GM18502 (cell line): ENCODE results near the gene AFAP1.

Experiments used
- ATAC-seq: cut with Tn5 transposase; IDR thresholded peaks from one replicate; pipeline ENCODE4 v1.9.1; 2021; ENCODE audit warnings: mild to moderate bottlenecking; ENCODE audit not compliant: unreplicated experiment, poor library complexity

The AFAP1 gene

DNA sequence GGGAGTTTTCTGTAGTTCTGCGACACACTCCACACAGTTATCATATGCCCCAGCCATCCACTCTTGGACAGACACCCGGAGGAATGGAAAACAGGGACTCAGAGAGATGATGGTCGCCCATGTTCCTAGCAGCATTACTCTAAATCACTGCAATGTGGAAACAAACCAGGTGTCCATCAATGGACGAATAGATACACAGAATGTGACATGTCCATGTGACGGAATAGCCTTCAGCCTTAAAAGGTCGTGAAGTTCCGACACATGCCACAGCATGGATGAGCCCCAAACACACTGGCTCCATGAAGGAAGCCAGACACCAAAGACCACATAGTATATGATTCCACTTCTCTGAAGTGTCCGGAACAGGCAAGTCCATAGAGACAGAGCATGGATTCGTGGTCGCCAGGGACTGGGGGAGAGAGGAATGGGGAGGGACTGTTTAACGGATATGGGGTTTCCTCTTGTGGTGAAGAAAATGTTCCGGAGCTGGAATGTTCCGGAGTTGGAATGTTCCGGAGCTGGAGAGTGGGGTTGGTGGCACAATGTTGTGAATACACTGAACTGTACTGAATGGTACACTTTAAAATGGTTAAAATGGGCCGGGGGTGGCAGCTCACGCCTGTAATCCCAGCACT lies 28.7 kb upstream of the AFAP1 start:
- no peak for ATAC-seq

DNA sequence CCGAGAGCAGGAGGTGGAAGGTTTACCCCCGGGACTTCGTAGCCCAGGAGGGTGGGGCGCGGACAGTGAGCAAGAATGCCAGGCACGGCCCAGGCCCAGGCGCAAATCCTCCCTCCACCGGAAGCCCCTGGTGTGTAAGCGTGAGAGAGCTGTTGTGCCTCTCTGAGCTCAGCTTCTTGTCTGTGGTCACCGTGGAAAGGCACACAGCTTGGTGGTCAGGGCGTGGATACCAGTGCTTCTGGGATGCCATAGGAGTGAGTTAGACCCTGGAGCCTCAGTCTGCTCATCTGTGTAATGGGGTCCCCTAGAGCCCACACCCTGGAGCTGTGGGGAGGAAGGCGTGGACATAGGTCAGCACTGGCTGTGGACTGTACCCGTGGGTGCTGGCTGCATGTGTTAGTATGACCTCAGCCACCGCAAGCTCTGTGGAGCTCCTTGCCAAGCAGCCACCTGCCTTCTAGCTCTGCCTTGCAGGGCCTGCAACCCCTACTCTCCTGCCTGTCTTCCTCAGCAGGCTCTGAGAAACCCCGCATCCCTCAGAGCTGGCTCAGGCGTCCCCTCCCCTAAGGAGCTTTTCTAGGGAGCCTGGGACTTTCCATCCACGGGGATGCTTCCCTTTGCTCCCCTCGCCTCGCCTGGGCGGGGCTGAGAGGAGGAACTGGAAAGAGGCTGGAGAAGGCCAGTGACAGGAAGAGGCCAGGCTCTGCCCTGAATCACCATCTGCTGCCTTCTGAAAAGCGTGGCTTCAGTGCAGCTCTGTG lies 28.0 kb upstream of the AFAP1 start:
- no peak for ATAC-seq

DNA sequence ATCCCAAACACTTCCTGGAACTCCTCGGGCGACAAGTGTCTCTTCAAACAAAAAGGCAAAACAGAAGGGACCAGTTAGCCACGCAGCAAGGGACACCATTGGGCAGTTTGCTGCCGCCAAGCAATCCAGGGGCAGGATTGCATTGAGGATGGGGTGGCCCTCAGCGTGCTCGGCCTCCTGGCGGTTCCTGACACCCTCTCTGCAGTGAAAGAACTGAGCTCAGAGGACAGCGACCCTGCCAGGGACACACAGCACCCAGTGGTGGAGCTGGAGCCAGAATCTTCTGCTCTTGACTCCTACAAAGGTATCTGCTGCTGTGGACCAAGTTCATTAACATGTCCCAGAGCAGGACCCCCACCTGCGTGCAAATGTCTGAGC lies 27.4 kb upstream of the AFAP1 start:
- ATAC-seq: no peak

DNA sequence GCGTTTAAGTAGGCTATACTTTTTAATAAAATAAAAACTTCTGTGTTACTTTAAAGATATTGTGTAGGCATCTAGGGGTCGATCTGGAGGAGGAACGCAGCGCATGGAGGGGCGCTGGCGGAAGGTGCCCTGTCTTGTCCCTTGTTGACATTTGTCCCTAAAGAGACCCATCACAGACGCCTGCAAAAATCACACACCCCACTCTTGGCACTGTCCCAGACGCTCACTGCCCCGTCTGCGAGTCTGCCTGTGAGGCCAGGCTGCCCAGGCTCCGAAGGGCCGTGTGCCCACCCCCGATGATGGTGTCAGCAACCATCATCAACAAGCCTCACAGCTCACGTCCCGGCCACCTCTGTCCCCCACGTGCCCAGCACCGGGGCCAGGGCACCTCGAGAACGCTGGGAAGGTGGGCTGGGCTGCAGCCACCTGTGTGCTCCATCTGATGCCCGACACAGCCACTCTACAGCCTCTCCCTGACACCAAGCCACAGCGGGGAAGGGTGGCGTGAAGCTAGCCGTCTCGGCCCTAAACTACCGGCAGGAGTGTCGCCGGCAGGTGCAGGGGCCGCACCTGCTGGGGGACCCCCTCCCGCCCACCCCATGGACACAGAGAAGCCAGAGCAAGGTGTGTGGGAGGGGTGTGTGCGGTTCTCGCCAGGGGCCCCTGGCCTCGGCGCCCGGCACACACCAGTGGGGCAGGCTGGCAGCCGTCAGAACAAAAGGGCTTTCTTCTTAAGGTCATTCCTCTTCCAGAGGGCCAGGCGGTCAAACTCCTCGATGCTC lies 26.8 kb upstream of the AFAP1 start:
- ATAC-seq: no peak

DNA sequence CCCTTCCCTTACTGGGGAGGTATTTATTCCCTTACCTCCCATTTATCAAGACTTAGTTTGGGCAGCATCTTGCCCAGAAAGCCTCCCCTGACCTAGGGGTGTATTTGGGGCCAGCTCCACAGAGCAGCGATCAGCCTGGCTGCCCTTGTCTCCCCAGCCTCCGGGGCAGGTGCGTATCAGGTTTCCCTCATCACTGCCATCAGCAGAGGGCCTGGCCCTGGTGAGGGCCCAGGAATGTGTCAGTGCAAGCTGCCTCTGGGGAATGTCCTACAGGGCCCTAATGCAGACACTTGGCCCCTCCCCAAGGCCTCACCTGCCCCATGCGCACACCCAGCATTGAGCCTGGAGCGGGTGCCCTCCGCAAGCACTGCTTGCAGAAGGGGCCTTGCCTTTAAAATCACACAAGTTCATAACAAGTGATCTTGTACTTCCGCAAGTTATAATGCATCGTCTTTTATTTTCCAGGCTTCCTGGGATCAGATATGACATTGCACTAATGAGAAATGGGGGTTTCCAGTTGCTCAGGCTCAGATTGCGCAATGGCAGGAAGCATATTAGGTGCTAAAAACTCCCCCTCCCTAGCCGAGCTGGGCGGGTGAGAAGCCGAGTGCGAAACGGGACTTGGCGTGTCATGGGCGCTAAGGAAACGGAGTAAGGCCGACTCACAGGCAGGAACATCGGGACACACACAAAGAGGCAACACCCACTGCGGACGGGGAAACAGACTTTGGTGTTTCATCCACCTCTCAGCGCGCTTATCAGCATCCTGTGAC lies 25.4 kb upstream of the AFAP1 start:
- peak; percentile 29 for ATAC-seq

DNA sequence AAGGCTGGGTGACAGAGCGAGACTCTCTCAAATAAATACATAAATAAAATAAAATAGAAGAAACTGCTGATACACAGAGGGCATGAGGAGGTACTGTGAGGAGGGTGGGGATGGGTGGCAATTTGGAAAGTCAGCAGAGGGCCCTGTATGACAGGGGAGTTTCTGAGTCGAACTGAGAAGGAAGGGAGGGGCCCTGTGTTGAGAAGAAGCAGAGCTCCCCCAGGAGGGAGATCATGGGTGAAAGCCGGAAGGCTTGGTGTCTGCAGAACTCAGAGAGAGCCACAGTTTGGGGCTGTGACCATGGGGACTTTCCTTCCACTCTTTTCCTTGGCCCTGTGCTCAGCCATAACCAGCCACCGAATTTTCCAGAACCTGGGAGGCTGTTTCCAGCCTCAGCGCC lies 24.8 kb upstream of the AFAP1 start:
- no peak for ATAC-seq

DNA sequence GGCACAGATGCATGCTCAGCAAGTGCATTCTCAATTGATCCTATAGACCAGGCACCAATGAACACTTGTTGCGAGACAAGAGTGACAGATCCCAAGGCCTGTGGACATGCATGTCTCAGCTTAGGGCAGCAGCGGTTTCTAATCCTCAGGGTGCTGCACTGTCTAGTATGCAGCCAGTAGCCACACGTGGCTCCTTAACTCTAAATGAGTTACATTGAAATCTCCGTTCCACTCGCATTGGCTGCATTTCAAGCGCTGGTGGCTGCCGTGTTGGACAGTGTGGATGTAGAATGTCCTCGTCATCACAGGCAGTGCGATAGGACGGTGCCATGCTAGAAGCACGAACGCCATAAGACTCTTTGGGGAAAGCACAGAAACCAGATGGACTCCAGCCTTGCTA lies 24.0 kb upstream of the AFAP1 start:
- no peak for ATAC-seq

DNA sequence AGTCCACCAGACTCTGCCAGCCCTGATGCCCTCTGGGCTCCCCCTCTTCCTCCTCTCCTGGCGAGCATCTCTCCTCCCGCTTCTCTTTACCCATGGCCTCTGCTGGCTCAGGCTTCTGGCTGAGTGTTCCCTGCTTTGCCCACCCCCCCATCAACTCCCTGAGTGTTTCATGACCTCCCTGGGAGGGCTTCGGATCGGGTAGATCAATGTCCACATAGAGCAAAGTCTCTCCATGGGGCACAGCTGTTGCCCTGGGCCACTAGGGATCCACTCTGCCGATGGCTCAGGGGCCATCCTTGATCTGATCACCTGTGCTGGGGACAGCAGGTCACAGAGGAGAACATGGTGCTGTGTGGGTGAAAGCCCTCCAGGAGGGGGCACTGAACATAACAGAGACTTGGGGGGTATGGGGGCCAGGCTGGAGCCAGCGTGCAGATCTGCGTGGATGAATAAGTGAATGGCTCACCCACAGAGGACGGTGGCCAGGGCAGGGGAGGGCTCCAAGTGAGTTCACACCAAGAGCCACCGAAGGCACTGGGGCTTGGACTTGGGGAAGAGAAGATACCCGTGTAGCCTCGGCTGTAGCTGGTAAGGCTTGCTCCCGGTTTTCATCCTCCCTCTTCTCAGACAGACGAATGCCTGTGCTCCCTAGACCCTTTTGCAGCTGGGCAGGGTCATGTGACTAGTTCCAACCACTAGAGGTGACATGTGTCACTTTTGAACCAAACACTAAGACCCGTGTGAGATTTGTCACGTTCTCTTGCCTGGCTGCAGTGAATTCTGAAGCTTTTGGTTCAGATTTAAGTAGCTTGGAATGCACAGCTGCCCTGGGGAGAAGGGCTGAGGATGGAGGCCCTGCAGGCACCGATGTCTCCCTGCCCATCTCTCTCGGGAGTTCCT lies 23.2 kb upstream of the AFAP1 start:
- no peak for ATAC-seq

DNA sequence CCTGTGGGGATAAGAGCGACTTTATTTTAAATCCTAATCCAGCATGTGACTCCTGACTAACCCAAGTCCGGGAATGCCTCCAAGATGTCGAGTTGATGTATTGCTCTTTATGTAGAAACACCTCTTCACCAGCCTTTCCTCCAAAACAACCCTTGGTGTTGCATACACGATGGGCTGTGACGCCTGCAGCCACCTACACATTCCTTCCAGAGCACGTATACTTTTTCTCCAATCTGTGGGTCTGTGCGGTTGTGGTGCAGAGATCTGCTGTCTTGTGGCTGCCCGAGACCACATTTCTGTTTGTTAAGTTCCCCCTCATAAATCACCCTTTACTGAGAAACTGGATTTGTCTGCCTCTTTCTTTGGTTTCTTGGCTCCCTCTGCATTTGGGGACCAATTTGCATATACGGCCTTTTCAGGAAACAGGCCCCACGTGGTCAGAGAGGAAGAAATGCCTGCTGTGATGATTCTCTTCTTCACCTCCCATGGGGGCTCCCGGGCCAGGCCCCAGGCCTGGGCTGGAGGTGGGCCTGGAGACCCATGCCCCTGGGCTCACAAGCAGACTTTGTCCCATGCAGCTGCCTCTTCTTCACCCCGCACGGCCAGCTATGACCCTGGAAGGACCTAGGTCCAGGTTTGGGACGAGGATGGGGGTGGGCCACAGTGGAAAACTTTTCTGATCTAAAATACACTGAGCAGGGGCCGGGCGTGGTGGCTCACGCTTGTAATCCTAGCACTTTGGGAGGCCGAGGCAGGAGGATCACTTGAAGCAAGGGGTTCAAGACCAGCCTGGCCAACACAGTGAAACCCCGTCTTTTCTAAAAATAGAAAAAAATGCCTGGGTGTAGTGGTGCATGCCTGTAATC lies 21.4 kb upstream of the AFAP1 start:
- ATAC-seq: peak; percentile 72

DNA sequence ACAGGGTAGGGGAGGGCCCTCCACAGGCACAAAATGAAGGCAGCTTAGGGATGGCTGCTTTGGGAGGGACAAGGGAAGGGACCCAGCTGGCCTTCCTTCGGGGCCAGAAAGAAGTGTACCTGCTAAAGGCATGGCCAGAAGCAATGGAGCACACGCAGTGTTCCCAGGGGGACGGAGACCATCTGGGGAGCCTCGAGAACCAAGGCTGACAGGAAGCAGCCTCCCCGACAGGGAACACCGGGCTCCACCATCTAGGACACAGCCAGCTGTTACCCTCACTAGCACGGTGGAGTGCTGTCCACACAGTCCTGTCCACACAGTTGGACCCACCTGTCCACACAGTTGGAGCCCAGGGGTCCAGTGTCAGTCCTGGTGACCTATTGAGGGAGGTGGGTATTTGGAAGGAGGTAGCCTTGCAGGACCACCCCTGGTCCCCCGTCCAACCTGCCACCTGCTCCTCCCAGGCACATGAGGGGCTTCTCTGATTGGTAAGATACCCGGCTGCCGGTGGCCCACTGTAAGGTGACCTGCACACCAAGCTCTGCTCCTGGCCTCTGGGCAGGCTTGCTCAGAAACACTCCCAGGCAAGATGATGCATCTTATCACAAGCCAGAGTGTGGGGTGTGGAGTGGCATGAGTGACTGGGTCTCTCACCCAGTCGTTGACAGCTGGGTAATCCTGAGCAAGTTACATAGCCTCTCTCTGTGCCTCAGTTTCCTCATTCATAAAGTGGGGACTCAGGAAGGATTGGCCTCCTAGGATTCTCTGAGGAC lies 20.5 kb upstream of the AFAP1 start:
- no peak for ATAC-seq

DNA sequence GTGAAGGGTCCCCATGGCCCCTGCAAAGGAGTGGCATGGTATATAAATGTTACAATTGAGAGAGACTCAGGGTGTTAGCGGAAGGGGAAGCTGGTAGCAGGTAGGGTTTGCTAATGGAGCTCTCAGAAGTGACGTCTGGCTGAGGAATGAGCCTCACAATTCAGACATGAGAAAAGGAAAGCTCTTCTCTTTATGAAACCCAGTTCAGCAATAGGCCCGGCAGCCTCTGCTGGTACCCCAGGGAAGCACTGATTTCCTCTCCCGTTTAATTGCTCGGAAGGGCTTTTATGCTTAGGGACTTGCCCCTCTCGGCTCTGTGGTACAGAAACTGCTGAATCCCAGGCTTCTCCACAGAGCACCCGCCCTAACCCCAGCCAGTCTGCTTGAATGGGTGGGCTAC lies 19.4 kb upstream of the AFAP1 start:
- ATAC-seq: no peak

DNA sequence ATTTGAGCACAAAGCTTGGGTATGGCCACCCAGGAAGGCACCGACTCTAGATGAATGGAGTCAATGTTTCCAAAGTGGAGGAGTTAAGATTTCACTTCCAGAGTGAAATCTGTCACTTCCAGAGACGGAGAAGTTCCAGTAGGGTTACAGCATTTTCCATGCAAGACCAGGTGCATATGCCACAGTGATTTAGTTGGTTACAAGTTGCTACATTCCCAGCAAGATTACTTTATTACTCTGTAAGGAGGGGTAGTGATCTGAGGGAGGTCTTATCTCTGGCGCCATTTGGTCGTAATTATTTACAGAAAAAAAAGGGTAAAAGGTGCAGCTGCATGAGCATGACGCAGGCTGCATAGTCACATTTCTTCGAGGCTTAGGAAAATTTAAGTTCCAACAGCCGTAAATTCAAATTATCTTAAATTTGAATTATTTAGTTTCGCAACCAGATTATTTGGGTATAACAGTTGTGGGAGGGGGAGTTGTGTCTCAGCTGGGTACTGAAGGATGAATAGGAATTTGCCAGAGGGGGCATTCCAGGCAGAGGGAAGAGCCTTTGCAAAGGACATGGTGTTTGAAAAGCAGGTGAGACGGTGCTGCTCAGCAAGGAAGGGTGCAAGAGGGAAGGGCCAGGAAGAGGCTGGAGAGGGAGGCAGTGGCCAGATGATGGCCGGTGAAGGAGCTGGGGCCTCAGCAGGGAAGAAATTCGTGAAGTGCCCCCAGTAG lies 17.4 kb upstream of the AFAP1 start:
- no peak for ATAC-seq

DNA sequence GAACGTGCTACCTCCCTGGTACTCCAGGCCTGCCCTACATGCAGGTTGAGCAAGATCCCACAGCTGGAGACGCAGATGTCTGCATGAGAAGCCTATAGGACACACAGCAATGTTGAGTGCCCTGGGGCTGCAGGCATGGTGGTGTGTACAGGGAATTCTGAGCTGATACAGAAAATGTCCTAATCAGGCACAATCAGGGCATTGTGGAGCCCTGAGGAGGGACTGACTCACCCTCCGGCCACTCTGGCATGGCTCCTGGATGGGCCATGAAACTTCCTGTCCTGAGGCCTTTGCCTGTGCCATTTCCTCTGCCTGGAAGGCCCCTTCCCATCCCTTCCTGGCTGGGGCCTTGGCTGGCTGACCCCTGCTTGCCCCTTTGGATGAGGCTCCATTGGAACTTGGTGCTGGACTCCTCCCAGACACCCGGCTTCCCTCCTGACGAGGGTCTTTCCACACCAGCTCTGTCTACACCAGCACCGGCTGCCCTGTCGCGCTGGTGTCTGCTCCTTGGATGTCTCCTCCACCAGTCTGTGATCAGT lies 16.7 kb upstream of the AFAP1 start:
- ATAC-seq: no peak

DNA sequence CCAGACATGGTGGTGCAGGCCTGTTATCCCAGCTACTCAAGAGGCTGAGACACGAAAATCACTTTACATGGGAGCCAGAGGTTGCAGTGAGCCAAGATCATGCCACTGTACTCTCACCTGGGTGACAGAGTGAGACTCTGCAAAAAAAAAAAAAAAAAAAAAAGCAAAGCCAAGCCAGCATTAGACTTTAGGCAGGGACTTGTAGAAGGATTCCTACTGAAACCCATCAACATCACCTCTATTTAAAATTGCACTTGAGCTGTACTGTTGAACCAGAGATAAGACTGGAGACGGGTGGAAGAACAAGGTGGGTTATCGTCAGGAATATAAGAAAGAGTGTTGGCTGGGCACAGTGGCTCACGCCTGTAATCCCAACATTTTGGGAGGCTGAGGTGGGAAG lies 15.7 kb upstream of the AFAP1 start:
- ATAC-seq: no peak

DNA sequence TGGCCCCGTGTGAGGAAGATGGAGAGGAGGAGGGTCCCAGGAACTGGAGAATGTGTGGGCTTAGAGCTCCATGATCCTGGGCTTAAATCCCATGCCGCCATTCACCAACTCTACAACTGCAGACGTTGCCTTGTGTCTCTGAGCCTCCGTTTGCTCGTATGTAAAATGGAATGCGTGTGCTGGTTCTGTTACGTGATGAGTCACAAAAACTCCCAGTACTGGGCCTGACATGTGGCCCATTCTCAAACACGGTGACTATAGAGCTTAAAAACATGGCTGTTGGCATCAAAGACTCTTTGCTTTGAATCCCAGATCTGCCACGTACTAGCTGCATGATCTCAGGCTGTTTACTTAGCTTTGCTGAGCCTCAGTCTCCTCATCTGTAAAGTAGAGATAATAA lies 13.0 kb upstream of the AFAP1 start:
- no peak for ATAC-seq

DNA sequence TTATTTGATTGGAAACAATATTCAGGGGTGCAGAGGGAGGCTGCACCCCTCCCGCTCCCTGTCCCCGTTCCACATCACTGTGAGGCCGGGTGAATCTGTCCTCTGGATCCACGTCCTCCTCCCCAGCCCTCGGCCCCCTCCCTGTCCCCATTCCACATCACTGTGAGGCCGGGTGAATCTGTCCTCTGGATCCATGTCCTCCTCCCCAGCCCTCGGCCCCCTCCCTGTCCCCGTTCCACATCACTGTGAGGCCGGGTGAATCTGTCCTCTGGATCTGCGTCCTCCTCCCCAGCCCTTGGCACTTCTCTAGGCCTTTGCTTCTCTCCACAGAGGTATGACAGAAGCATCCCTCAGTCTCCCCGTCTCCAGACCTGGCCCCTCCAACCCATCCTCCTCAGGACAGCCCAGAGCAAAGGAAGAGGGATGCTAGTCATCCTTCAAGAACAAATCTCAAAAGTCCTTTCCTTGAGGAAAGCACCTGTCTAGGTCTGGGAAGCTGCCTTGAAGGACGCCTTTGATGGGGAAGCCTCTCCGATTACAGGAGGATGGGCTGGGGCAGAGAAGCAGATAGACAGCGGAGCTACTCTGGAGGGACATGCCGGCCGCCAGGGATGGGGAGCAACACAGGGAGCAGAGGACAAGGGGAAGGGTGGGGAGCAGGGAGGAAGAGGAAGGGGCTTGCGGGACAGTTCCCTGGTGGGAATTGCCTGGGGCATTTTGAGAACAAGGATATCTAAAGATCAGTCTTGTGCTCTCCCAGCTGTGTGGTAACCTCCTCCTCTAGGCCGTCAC lies 10.8 kb upstream of the AFAP1 start:
- no peak for ATAC-seq
